IPS DF 19.7 (cell line): ENCODE data around the gene RPIA.

Experiments
- DNase-seq: peaks from one replicate; pipeline ENCODE4 v3.0.0-alpha.2; 2013; ENCODE audit warnings: low read depth, low spot score

RPIA gene

DNA sequence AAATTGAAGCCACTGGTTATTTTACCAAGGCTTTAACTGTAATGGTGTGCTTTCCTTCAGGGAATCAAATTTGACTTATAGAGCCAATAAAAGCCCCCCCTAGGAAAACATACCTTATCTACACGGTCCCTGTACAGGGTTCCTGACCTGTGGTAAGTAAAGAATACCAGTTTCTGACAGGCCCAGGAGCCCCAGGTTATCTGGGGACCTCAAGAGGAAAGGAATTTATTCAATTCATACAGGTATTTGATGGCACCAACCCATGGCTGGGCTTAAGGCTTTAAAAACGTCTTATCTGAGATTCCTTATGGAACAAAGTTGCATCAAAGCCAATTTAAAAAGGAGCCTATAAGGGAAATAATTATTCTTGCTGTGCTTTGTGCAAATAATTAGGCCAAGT is 7.0 kb upstream of the RPIA start:
- DNase-seq = no peak

DNA sequence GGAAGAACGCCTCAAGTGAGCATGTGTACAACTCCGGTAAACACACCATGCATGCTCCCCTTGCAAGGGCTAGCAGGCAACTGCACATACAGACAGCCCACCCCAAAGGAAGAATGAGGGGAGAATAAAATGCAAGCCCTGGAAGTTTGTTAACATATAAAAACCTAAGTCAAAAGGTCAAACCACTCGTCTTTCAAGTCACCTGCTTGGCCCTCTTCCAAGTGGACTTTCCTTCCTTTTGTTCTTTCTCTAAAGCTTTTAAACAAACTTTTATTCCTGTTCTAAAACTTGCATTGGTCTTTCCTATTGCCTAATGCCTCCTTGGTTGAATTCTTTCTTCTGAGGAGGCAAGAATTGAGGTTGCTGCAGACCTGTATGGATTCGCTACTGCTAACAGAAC is 5.2 kb upstream of the RPIA start:
- DNase-seq = no peak

- DNase-seq = no peak
These were observed 4.1 kb upstream of the RPIA start for GRCh38 chr2:88687384-88687783.

DNA sequence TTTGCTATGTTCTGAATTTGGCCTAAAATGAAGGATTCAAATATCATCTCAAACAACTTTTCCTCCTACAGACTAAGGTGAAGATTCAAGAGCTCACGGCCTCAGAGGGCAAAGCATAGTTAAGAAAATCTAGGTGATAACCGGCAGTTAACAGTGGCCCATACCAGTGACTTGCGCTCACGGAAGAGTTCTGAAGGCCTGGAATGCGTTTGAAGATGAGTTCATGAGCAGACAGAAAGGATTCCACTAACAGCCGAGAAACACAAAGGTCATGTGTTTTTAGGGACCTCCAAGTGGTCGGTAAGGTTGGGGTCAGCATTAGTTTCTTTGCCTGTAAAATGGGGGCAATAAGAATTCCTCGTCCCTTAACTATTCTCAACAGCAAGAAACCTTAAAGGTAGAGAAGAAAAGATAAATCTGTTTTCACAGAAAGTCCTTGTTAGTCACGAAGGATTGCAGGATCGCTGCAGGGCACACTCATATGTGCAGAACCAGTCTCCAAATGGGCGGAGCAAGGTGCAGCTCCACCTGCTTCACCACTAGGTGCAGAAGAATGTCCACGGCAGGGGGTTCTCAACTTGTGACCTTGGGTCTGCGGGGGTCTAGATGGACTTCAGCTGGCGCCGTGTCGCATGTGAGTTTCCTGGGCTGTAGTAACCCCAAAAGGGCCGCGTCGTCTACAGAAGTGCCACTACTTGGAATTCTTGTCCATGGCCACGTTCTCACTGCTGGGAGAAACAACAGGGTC is 708 bp upstream of the RPIA start:
- DNase-seq = no peak

DNA sequence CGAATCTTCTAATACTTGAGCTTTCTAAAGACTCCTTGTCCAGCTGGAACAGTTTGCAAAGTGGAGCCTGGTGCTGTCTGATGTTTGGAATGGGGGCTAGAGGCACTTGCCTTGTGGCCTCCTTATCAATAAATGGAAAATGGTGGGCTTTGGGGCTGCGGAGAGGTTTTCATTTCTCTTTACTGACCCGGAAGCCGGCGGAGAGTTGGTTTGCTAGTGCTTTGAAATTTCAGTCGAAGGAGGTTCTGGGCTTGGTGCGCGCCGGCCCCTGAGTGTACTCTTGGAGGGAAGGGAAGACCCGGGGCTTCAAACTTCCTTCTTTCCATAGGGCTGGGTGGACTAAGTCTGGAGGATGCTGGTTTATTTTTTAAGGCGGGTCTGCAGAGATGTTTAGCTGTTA is 714 bp downstream of the RPIA start:
- DNase-seq = no peak

- no peak for DNase-seq
These were observed 2.5 kb downstream of the RPIA start for GRCh38 chr2:88693911-88694414.

- no peak for DNase-seq
These were observed 5.1 kb downstream of the RPIA start for GRCh38 chr2:88696611-88697010.

DNA sequence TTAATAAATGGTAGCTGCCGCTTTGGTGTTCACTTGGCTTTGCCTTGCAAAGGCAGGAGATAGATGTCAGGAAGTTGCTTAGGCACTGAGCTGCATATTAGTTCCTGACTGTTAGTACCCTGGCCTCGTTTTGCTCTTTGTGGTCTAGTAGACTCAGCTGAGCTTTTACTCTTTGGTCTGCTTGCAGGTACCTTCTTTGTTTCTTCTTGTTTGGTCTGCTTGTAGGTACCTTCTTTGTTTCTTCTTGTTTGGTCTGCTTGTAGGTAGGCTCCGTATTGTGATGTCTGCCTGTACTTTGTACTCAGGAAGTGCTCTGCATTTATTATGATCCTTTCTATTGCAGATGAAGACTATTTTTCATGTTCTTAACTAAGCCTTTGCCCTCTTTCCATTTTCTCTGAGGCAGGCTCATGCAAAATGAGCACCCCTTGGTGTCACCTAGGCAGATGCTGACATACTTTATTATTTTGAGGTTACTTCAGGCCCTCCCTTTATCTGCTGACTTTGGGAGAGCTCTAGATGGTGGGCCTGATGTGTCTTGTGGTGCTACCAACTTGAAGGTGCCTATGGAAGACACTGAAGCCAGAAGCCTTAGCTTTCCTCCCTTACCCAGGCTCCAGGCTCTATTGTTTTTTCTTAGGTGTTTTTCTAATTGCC is 6.0 kb downstream of the RPIA start:
- no peak for DNase-seq

DNA sequence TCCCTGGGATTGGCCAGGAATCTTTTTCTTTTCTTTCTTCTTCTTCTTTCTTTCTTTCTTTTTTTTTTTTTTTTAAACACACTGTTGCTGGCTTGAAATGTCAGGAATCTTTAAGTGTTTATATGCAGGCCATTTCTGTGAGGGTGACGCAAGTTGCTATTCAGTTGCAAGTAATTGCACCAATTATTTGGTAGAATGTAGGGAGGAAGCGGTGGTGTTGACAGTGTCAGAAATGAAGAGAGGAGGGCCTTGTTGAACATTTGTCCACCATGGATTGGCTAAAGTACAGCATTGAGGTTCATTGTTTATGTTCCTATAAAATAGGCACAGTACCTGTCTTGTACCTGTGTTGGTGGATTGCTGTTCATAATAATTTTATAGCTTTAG is 6.5 kb downstream of the RPIA start:
- DNase-seq = no peak

DNA sequence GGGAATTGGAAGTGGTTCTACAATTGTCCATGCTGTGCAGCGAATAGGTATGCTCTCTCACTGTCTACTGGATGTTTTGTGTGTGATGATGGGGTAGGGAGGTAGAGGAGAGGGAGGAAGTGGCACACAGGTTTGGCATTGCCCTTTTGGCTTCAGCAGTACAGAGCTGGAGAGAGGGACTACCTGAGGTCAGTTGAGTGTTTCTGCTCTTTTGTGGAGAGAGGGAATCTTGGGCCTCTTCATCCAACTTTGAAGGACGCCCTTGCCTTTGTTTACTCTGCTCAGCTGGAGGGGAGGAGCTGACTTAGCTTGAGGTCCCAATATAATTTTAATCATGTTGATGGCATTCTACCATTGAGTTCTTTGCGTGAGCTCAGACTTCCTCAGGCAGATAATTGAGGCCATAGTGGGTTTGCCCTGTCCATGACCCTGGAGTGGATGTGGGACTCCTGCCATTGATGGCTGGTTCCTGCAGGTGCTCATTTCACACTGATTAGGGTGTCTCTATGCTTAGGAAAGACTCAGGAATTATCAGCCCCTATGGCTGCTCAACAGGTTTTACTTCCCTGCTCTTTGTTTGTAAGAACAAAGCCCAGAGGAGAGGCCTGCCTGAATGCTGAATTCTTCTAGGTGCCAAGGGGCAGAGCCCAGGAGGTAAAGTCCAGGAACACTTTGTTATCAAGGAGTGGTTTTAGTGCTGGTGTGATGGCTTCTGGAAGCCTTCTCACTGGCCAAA is 7.2 kb downstream of the RPIA start:
- DNase-seq = no peak

DNA sequence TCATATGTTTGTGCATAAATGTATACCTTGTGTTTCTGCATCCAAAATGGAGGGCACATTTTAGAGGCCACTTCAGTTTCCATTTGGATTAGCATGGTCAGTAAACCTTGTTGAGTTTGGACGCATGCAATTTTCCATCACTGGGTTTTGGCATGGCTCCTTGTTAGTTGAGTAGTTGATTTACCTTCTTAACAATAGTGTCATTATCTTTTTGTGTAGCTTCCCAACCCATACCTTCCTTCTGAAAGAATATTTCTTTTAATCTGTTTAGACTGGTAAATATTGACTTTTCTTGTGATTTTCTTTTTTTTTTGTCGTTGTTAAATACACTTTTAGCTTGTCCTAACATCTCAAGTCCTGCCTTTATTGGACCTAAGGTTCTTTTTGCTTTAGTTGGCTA is 15.5 kb downstream of the RPIA start:
- no peak for DNase-seq

DNA sequence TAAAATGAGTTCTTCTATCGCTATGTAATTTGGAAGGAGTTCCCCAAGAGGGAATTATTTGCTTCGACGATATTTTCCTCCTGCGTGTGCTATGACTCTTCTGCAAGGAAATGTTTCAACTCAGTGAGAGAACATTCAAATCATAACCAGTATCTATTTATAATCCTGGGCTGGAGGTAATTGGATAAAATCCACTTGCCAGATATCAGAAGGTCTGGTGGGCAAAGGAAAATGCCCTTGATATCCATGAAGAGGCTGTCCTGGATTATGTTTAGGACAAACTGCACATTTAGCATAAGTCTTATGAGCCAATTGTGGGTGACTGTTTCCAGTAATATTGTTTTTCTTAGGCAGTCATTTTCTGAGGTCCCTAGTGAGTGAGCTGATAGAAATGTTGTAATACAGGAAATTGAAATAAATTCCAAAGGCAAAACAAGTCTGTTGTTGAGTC is 17.7 kb downstream of the RPIA start:
- no peak for DNase-seq

GRCh38 chr2:88711289-88711688 is 19.8 kb downstream of the RPIA start:
- no peak for DNase-seq

DNA sequence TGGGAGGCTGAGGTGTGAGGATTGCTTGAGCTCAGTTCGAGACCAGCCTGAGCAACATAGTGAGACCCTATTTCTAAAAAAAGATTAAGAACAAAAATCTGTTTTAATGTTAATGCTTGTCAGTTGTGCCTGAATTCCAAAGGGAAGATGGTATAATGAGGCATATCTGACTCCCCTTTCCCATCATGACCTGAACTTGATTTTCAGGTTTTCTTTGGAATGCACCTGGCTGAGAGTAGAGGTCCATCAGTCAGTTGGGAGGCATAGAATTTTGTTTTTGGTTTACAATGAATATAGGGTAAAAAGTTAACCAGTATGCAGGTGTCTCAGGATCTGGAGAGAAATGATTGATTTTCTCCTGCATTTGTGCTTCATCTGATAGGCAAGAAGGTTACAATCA is 20.4 kb downstream of the RPIA start:
- no peak for DNase-seq

GRCh38 chr2:88713408-88713807 is 21.9 kb downstream of the RPIA start:
- no peak for DNase-seq

- no peak for DNase-seq
These were observed 23.2 kb downstream of the RPIA start for GRCh38 chr2:88714667-88715066.

- DNase-seq = no peak
These were observed 28.9 kb downstream of the RPIA start for GRCh38 chr2:88720399-88720798.

DNA sequence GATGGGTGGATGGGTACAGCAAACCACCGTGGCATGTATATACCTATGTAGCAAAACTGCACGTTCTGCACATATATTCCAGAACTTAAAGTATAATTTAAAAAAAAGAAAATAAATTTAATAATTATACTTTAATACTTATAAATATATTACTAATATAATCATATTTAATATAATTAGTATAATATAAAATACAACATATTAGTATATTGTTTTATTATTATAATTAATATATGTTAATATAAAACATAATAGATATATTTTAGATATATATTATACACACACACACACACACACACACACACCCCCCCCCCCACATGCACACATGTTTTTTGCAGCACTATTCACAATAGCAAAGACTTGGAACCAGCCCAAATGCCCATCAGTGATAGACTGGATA is 29.8 kb downstream of the RPIA start:
- no peak for DNase-seq

- no peak for DNase-seq
These were observed 33.3 kb downstream of the RPIA start for GRCh38 chr2:88724643-88725332.

- DNase-seq = no peak
These were observed 37.7 kb downstream of the RPIA start for GRCh38 chr2:88729061-88729745.

- no peak for DNase-seq
These were observed 41.9 kb downstream of the RPIA start for GRCh38 chr2:88733155-88733902.
